Measurements from ENCODE around the gene ZNF683. TPM values are rescaled to one million over a fixed set of nuclear protein-coding genes. Genes with fewer than 3 reads are reported as not detected.

Gene ZNF683
- total and polyA plus RNA-seq, 2 experiments from 2014 or later = not detected

- TF ChIP-seq ZNF462 (CRISPR knock-in tag; IDR thresholded peaks at IDR 0.05) (no peak), CTCF (conservative IDR thresholded peaks at IDR 0.05; ENCODE audit: low read depth in 2 of 2) (no peak), ZNF331 (CRISPR knock-in tag; IDR thresholded peaks at IDR 0.05; ENCODE audit: low read depth) (no peak)
Observed at GRCh38 chr1:26320896-26321295, 51.7 kb downstream of the ZNF683 start (continued).

GRCh38 chr1:26318338-26319064 is 54.0 kb downstream of the ZNF683 start:
- H3K9me3 Mint-ChIP-seq = no peaks in the 10 kb centered on the region; the same call in 2 of the 3 replicates
- H3K4me1 Mint-ChIP-seq = peaks cover 32% of the 10 kb centered on the region
- TF ChIP-seq CTCF (conservative IDR thresholded peaks at IDR 0.05; ENCODE audit: low read depth in 2 of 2) = no peak
- no peak for TF ChIP-seq ZNF114 (CRISPR knock-in tag; IDR thresholded peaks at IDR 0.05)
- no peak for TF ChIP-seq ZNF331 (CRISPR knock-in tag; IDR thresholded peaks at IDR 0.05; ENCODE audit: low read depth)
- TF ChIP-seq CREB1 (CRISPR knock-in tag; IDR thresholded peaks at IDR 0.05; ENCODE audit: low read depth) = no peak

More at GRCh38 chr1:26318338-26319064, 54.0 kb downstream of the ZNF683 start:
- Histone ChIP-seq H3K4me1 (ENCODE audit: insufficient read depth) (peaks cover 29% of the 10 kb centered on the region), H3K27ac (ENCODE audit: low read depth) (peak overlapping the region; percentile 74), H3K36me3 (ENCODE audit: insufficient read depth) (no peaks in the 10 kb centered on the region), H3K4me3 (no peak overlapping the region), H3K4me2 (peak overlapping the region; percentile 68), H3K9me2 (ENCODE audit: insufficient read depth) (no peaks in the 10 kb centered on the region), H3K79me2 (replicated peaks; ENCODE audit: insufficient read depth) (no peaks in the 10 kb centered on the region), H2AFZ (no peak overlapping the region), H4K20me1 (replicated peaks; ENCODE audit: insufficient read depth) (no peaks in the 10 kb centered on the region), H3K27me3 (ENCODE audit: insufficient read depth) (no peaks in the 10 kb centered on the region), H3F3A (replicated peaks; ENCODE audit: low read depth) (peaks cover 9% of the 10 kb centered on the region; the same call in 1 of the 2 replicates)
- ATAC-seq (no peak), DNase-seq (ENCODE audit: low spot score) (no peak)
- Mint-ChIP-seq H3K36me3 (ENCODE audit: low read depth) (peaks cover 16% of the 10 kb centered on the region), H3K27me3 (ENCODE audit: insufficient read depth, low read depth, poor library complexity) (peaks cover 11% of the 10 kb centered on the region), H3K27ac (no peak overlapping the region), H3K4me3 (no peak overlapping the region; the same call in 2 of the 3 replicates)
